SK-N-SH treated with all-trans-retinoic acid at 6 μM for 48 hours (cell line): Measurements from ENCODE around the gene PCARE.

Experiments used
- ATAC-seq: fragments of 200-7000 bp; cut with Tn5 transposase; 3 replicates; pipeline ENCODE4 v1.9.1; 2020; ENCODE audit warnings: mild to moderate bottlenecking, moderate library complexity
- ARNTL ChIP-seq: fragments of 450-650 bp; formaldehyde crosslinking; IDR thresholded peaks from 2 replicates; pipeline ENCODE4 v1.5.0; 2020; ENCODE audit warnings: low read depth, mild to moderate bottlenecking, moderate library complexity, borderline replicate concordance
- BACH2 ChIP-seq: fragments of 250-450 bp; sonication (Bioruptor Pico); IDR thresholded peaks from 2 replicates; pipeline ENCODE4 v1.9.0; 2021; ENCODE audit warnings: mild to moderate bottlenecking, borderline replicate concordance
- CREB5 ChIP-seq: fragments of 250-450 bp; sonication (Bioruptor Pico); IDR thresholded peaks from 2 replicates; pipeline ENCODE4 v1.5.1; 2020; ENCODE audit warnings: low read depth, mild to moderate bottlenecking, moderate library complexity
- ESRRG ChIP-seq: fragments of 250-450 bp; sonication (Bioruptor Pico); IDR thresholded peaks from 2 replicates; pipeline ENCODE4 v1.6.1; 2021; ENCODE audit warnings: mild to moderate bottlenecking
- GLIS3 ChIP-seq: fragments of 250-450 bp; sonication (Bioruptor Pico); IDR thresholded peaks from 2 replicates; pipeline ENCODE4 v1.5.0; 2020; ENCODE audit warnings: mild to moderate bottlenecking, moderate library complexity
- ISL1 ChIP-seq: fragments of 250-450 bp; sonication (Bioruptor Pico); IDR thresholded peaks from 2 replicates; pipeline ENCODE4 v2.1.2; 2022; ENCODE audit warnings: mild to moderate bottlenecking, moderate library complexity
- PATZ1 ChIP-seq: fragments of 250-450 bp; sonication (Bioruptor Pico); IDR thresholded peaks from 2 replicates; pipeline ENCODE4 v1.8.0; 2020; ENCODE audit warnings: mild to moderate bottlenecking, moderate library complexity, borderline replicate concordance
- POU6F1 ChIP-seq: fragments of 250-450 bp; sonication (Bioruptor Pico); IDR thresholded peaks from 2 replicates; pipeline ENCODE4 v1.8.0; 2021; ENCODE audit warnings: low read depth, mild to moderate bottlenecking, moderate library complexity, borderline replicate concordance
- SNAI2 ChIP-seq: fragments of 250-450 bp; sonication (Bioruptor Pico); IDR thresholded peaks from 2 replicates; pipeline ENCODE4 v1.5.0; 2020; ENCODE audit warnings: mild to moderate bottlenecking, moderate library complexity
- TCF4 ChIP-seq: fragments of 250-450 bp; sonication (Bioruptor Pico); IDR thresholded peaks from 2 replicates; pipeline ENCODE4 v1.8.0; 2021; ENCODE audit warnings: mild to moderate bottlenecking, moderate library complexity, borderline replicate concordance
- TOX ChIP-seq: fragments of 250-450 bp; sonication (Bioruptor Pico); IDR thresholded peaks from 2 replicates; pipeline ENCODE4 v1.8.0; 2021; ENCODE audit warnings: mild to moderate bottlenecking, moderate library complexity, borderline replicate concordance
- TSHZ2 ChIP-seq: fragments of 250-450 bp; sonication (Bioruptor Pico); IDR thresholded peaks from 2 replicates; pipeline ENCODE4 v1.5.0; 2020; ENCODE audit warnings: mild to moderate bottlenecking, moderate library complexity
- ZNF70 ChIP-seq: fragments of 450-650 bp; formaldehyde crosslinking; IDR thresholded peaks from 2 replicates; pipeline ENCODE4 v1.5.0; 2020; ENCODE audit warnings: mild to moderate bottlenecking, moderate library complexity
- ZNF8 ChIP-seq: fragments of 450-650 bp; formaldehyde crosslinking; IDR thresholded peaks from 2 replicates; pipeline ENCODE4 v1.5.0; 2020; ENCODE audit warnings: mild to moderate bottlenecking, moderate library complexity

Gene PCARE

GRCh38 chr2:29041161-29041660, 33.1 kb downstream of the PCARE start (continued):
- TF ChIP-seq POU6F1 (CRISPR knock-in tag): no peak
- TF ChIP-seq, all 23 proteins: peak for 0

- no peak for ATAC-seq
- TF ChIP-seq CREB5 (CRISPR knock-in tag): no peak
- no peak for TF ChIP-seq GLIS3 (CRISPR knock-in tag)
- TF ChIP-seq TOX (CRISPR knock-in tag): no peak
- TF ChIP-seq ZNF8 (CRISPR knock-in tag): no peak
- no peak for TF ChIP-seq ARNTL (CRISPR knock-in tag)
- TF ChIP-seq ZNF70: no peak
- TF ChIP-seq ESRRG (CRISPR knock-in tag): no peak
- no peak for TF ChIP-seq POU6F1 (CRISPR knock-in tag)
- no peak for TF ChIP-seq PATZ1
- no peak for TF ChIP-seq TCF4 (CRISPR knock-in tag)
- TF ChIP-seq TSHZ2 (CRISPR knock-in tag): no peak
Measured at GRCh38 chr2:29040552-29040951, 33.8 kb downstream of the PCARE start.

GRCh38 chr2:29039718-29040480, 34.4 kb downstream of the PCARE start:
- TF ChIP-seq SNAI2 (CRISPR knock-in tag) (peak; percentile 20; the same call in 1 of the 2 replicates), ISL1 (CRISPR knock-in tag) (peak; percentile 47; the same call in 1 of the 2 replicates), BACH2 (CRISPR knock-in tag) (no peak), CREB5 (CRISPR knock-in tag) (no peak), ZNF70 (no peak)
- 0 out of 3 replicates have a peak, but pooled peaks have one; percentile 18 for ATAC-seq
